HG02981 (cell line): ENCODE results near the gene CPA1.
"Not testable (repeated sequence)": the region's sequence is repeated elsewhere in the genome, so short reads cannot be mapped to it uniquely, and the experiment has no call there.

Experiments used
- ATAC-seq: cut with Tn5 transposase; IDR thresholded peaks from one replicate; pipeline ENCODE4 v1.9.1; 2021; ENCODE audit warnings: mild to moderate bottlenecking, moderate library complexity; ENCODE audit not compliant: unreplicated experiment

The CPA1 gene

GRCh38 chr7:130371046-130371445 lies 9.2 kb upstream of the CPA1 start:
- no peak for ATAC-seq

- ATAC-seq, result no peak
These were observed 7.7 kb upstream of the CPA1 start for GRCh38 chr7:130372402-130373165.

DNA sequence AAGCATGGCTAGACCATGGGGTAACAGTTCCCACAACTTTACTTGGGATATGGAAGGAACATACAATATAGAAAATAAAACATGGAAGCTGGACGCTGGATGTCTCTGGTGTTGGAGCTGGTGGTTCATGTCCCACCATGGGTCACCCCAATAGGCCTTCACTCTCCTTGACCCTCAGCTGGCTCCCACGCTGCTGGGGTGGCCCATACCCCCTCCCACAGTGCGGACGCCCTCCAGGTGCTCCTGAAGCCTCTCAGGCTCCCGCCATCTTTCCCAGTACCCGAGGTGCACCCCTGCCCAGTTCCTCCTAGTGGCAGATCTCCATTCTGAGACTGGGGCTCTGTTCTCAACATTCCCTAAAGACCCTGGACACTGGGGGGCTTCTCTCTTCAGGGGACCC lies 5.8 kb upstream of the CPA1 start:
- ATAC-seq, result no peak

DNA sequence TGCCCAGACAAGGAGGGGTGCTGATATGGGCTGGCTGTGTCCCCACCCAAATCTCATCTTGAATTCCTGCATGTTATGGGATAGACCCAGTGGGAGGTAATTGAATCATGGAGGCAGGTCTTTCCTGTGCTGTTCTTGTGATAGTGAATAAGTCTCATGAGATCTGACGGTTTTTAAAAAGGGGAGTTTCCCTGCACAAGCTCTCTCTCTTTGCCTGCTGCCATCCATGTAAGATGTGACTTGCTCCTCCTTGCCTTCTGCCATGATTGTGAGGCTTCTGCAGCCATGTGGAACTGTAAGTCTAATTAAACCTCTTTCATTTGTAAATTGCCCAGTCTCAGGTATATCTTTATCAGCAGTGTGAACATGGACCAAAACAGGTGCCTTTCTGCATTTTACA lies 3.8 kb upstream of the CPA1 start:
- not testable (repeated sequence) for ATAC-seq

GRCh38 chr7:130377178-130377577 lies 3.1 kb upstream of the CPA1 start:
- ATAC-seq, result no peak

- no peak for ATAC-seq
These were observed 1.3 kb upstream of the CPA1 start for GRCh38 chr7:130379019-130379418.

DNA sequence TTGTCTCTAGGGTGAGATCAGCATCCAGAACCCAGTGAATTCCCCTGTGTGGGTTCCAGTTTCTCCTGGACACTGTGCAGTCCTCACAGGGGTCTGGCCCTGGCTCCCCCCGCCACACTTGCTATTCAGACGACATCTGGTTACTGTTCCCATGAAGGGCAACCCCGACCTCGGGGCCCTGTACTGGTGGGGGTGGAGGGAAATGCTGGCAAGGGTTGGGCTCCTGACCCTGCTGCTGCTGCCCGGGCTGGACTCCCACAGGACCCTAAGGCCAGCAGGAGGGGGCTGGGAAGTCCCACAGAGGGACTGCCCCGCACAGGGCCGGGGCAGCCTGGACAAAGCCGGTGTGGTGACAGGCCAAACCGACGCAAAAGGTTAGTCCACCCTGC lies 768 bp upstream of the CPA1 start:
- no peak for ATAC-seq

DNA sequence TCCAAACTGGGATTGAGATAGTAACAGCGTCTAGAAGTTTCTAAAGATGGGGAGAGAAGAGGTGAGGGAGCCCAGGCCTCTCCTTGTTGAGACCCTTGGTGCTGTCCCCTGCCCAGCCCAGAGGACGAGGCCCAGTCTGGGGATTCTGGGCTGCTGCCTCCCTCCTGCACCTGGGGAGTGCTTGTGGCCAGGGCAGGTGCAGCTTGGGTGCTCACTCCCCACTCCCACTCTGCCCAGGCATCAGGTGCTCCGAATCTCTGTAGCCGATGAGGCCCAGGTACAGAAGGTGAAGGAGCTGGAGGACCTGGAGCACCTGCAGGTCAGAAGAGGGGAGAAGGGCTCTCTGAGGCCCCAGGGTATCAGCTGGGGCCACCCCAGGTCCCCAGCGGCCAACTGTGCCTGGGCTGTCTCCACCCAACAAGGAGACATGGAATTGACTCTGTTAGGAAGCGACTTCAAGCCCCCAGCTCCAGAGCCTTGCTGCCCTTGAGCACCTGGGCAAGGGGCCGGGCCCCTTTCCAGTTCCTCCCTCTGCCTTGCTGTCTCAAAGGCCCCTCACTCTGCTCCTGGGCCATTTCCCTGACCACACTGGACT lies 664 bp downstream of the CPA1 start:
- ATAC-seq, result no peak

GRCh38 chr7:130381468-130382312 lies 1.4 kb downstream of the CPA1 start:
- ATAC-seq, result no peak

- no peak for ATAC-seq
These were observed 3.1 kb downstream of the CPA1 start for GRCh38 chr7:130383187-130383980.

DNA sequence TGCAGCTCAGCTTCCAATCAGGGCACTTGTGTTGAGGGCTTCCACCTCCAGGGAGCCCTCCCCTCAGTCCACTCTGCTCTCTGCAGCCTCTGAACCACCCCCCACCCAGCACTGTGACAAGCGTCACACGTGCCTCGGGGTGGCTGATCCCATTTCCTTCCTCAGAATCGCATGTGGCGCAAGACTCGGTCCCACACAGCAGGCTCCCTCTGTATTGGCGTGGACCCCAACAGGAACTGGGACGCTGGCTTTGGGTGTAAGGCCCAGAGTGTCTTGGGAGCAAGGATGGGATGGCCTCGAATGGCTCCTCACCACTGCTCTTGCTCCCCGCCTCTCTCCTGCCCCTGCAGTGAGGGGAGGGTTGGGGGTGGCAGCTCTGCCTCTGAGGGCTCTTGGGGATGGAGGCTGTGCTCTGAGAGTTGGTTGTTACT lies 4.1 kb downstream of the CPA1 start:
- ATAC-seq, result no peak

DNA sequence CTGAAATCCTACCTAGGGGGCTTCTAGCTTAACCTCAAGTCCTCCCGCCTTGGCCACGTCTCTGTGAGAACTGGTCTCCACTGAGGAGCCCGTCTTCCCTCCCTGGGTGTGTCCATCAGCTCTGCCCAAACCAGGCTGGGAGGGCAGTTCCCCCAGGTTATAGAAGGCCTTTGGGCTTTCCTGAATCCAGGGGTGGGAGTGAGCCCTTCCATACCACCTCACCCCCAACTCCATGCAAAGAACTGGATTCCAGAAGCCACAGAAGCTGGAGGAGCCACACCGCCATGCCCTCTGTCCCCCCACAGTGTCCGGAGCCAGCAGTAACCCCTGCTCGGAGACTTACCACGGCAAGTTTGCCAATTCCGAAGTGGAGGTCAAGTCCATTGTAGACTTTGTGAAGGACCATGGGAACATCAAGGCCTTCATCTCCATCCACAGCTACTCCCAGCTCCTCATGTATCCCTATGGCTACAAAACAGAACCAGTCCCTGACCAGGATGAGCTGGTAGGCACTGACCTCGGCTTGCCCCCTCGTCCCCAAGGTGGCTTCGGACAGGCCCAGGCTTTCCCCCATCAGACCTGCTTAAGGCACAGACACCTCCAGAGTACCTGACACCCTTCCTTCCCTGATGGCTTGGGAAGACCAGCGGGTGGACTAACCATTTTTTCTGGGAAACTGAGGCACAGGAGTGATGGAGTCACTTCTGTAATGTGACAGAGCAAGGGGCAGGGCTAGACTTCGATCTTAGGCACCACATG lies 4.7 kb downstream of the CPA1 start:
- no peak for ATAC-seq

GRCh38 chr7:130385600-130386066 lies 5.3 kb downstream of the CPA1 start:
- no peak for ATAC-seq

- ATAC-seq, result no peak
These were observed 6.6 kb downstream of the CPA1 start for GRCh38 chr7:130386876-130387275.

DNA sequence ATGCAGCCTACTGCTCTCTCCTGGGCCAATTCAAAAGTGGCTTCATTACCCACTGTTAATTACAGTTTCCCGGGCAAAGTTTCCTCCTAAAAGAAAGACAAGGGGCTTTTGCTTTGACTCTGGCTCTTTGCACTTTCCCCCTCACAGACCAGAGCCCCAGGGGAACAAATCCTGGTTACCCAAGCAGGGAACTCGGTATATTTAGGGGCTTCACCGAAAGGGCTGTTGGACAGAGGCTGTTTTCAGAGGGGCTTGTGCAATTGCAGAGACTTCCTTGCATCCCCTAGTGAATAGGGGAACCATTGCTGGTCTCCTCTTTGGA lies 7.0 kb downstream of the CPA1 start:
- no peak for ATAC-seq

DNA sequence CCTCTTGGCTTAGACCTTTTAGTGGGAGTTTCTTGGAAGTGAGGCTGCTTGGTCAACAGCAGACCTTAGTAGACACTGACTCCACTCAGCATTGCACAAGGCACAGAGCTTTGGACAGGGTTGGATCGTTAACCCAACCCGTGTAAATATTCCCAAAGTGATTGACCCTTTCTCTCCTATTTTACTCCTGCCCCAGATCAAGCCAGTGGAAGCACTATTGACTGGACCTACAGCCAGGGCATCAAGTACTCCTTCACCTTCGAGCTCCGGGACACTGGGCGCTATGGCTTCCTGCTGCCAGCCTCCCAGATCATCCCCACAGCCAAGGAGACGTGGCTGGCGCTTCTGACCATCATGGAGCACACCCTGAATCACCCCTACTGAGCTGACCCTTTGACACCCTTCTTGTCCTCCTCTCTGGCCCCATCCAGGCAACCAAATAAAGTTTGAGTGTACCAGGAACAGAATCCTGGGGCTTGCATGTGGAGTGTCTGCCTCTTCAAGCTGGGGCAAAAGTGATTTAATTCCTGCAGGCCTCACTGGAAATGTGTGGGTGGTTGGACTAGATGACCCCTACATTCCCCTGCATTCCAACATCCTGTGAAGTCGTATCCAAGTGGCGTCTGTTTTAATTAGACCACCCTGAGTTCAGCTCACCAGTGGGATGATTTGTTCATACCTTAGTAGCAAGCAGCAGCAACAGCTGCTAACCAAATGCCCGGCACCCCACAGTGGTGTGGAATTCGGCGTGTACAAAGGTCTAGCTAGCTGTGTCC lies 7.5 kb downstream of the CPA1 start:
- ATAC-seq, result no peak

- ATAC-seq, result no peak
These were observed 8.4 kb downstream of the CPA1 start for GRCh38 chr7:130388671-130389070.

DNA sequence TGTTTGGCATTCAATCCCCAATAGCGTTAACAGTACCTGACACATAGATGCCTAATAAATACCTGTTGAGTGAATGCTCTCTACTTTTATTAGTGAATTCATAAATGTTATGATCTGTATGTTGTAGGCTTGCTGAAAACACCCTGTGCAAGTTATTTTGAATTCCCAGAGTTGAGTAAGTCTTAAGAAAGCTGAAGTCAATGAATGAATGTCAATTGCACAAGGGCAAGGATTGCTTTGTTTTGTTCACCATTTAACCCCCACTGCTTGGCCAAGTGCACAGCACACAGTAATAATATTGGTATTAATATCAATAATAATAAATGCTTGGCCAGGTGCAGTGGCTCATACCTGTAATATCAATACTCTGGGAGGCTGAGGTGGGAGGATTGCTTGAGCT lies 10.2 kb downstream of the CPA1 start:
- no peak for ATAC-seq

DNA sequence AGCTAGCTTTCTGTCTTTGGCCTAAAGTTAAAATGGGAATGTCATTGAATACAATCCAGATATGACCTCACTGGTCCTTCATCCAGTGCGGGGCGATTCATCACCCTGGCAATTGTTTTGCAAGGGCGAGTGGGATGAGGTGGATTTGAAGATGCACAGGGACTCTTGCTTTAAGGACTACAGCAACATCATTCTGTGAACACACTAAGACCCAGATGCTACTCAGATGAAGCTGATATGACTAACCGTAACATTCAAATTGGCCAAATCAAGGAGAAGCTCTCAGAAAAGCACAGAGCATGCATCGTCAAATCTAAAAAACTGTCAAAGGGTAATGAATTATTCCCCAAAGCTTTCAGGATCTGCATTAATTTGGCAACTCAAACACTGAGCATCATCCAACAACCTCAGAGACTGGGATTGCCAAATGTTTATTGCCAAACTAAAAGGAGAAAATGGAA lies 12.8 kb downstream of the CPA1 start:
- no peak for ATAC-seq
